Stimulated activated CD4-positive, alpha-beta T cell treated with anti-CD3 and anti-CD28 coated beads, Interleukin-2, amount 100 ng/mL, for 4 hours (primary cell): ENCODE data around the gene PRTN3.

Experiments
- DNase-seq: peaks from one replicate; pipeline ENCODE4 v3.0.0-alpha.2; 2020; ENCODE audit warnings: low read depth

The PRTN3 gene

GRCh38 chr19:840519-841206, at the start of gene PRTN3:
Gene PRTN3, plus strand, starts transcription at chr19:840999. Its CDS starts 10 bp downstream, at chr19:841009.
- DNase-seq: no peak

- no peak for DNase-seq
Observed at GRCh38 chr19:791007-791566, 49.7 kb upstream of the PRTN3 start.

- DNase-seq: no peak
Observed at GRCh38 chr19:791567-792305, 49.1 kb upstream of the PRTN3 start.

GRCh38 chr19:792306-792885, 48.4 kb upstream of the PRTN3 start:
- DNase-seq: no peak

- DNase-seq: no peak
Observed at GRCh38 chr19:793806-794205, 47.0 kb upstream of the PRTN3 start.

- DNase-seq: no peak
Observed at GRCh38 chr19:795073-795611, 45.7 kb upstream of the PRTN3 start.

- no peak for DNase-seq
Observed at GRCh38 chr19:795691-796581, 44.9 kb upstream of the PRTN3 start.

- peak; percentile 100 for DNase-seq
Observed at GRCh38 chr19:796692-797527, 43.9 kb upstream of the PRTN3 start, which contains the start of gene PTBP1. Gene PTBP1, plus strand, starts transcription at chr19:797452. Its CDS starts 46 bp downstream, at chr19:797498.

GRCh38 chr19:797528-798414, 43.0 kb upstream of the PRTN3 start:
- peak; percentile 76 for DNase-seq

GRCh38 chr19:798415-799075, 42.3 kb upstream of the PRTN3 start:
- no peak for DNase-seq

- DNase-seq: no peak
Observed at GRCh38 chr19:799076-799881, 41.5 kb upstream of the PRTN3 start.

GRCh38 chr19:800360-801029, 40.3 kb upstream of the PRTN3 start:
- no peak for DNase-seq

GRCh38 chr19:801030-801860, 39.6 kb upstream of the PRTN3 start:
- DNase-seq: no peak

GRCh38 chr19:801861-802497, 38.8 kb upstream of the PRTN3 start:
- no peak for DNase-seq

GRCh38 chr19:802498-803098, 38.2 kb upstream of the PRTN3 start:
- no peak for DNase-seq

GRCh38 chr19:803099-803561, 37.7 kb upstream of the PRTN3 start:
- no peak for DNase-seq
